Right atrium auricular region (tissue), 2 donors: ENCODE results near the gene RGS6. TPM values are rescaled to one million over a fixed set of nuclear protein-coding genes. Genes with fewer than 3 reads are reported as not detected.

Experiments used
- DNase-seq: peaks from one replicate; pipeline ENCODE4 v3.0.0-alpha.2; 2019; ENCODE audit warnings: low spot score
- H3K27ac ChIP-seq, 2 donors: fragments of 200-600 bp; sonication (generic); 1 replicate in 1 of 2; 2 replicates in 1 of 2; pipeline ENCODE4 v1.5.1; 2016 to 2019
- H3K27me3 ChIP-seq, 2 donors: fragments of 200-600 bp; sonication (generic); one replicate each; pipeline versions ENCODE4 v1.5.1 to v1.6.0; 2017 to 2019
- H3K36me3 ChIP-seq: fragments of 200-600 bp; sonication (generic); one replicate; pipeline ENCODE4 v1.5.1; 2016
- H3K4me1 ChIP-seq, 2 donors: fragments of 200-600 bp; sonication (generic); one replicate each; pipeline versions ENCODE4 v1.5.1 to v1.6.0; 2017 to 2019
- H3K4me3 ChIP-seq, 2 donors: fragments of 200-600 bp; sonication (generic); 1 replicate in 1 of 2; 2 replicates in 1 of 2; pipeline ENCODE4 v1.5.1; 2017 to 2019; ENCODE audit warnings: mild to moderate bottlenecking in 1 of 2, moderate library complexity in 1 of 2
- H3K9me3 ChIP-seq, 2 donors: fragments of 200-600 bp; sonication (generic); one replicate each; pipeline ENCODE4 v1.5.1; 2019
- total RNA-seq, 2 donors: library from RNA; depleted of rRNA; stranded (reverse); fragments of >200 nt; gene quantifications; one replicate each; pipeline ENCODE4 v1.1.0, GENCODE V29; 2016
- TF ChIP-seq, protein P1 (sequence below), 2 donors: fragments of 200-600 bp; sonication (generic); IDR thresholded peaks; one replicate each; pipeline ENCODE4 v1.5.1; 2019; ENCODE audit warnings: antibody characterized with exemption in 2 of 2

The RGS6 gene
- total RNA-seq, 2 donors from 2014 or later: 12.1 to 13.1 TPM

GRCh38 chr14:72129291-72129690 lies 197.1 kb downstream of the RGS6 start:
- Histone ChIP-seq H3K4me1 (peaks cover 0 to 8% of the 10 kb centered on the region in 2 donors), H3K36me3 (no peaks in the 10 kb centered on the region), H3K4me3 (no peak overlapping the region), H3K27me3 (no peaks in the 10 kb centered on the region), H3K27ac (peak overlapping the region in 1 of 2 donors; percentile 18), H3K9me3 (no peaks in the 10 kb centered on the region)
- DNase-seq: no peak
- TF ChIP-seq, protein P1, sequence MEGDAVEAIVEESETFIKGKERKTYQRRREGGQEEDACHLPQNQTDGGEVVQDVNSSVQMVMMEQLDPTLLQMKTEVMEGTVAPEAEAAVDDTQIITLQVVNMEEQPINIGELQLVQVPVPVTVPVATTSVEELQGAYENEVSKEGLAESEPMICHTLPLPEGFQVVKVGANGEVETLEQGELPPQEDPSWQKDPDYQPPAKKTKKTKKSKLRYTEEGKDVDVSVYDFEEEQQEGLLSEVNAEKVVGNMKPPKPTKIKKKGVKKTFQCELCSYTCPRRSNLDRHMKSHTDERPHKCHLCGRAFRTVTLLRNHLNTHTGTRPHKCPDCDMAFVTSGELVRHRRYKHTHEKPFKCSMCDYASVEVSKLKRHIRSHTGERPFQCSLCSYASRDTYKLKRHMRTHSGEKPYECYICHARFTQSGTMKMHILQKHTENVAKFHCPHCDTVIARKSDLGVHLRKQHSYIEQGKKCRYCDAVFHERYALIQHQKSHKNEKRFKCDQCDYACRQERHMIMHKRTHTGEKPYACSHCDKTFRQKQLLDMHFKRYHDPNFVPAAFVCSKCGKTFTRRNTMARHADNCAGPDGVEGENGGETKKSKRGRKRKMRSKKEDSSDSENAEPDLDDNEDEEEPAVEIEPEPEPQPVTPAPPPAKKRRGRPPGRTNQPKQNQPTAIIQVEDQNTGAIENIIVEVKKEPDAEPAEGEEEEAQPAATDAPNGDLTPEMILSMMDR (IDR thresholded peaks at IDR 0.05): no peak

DNA sequence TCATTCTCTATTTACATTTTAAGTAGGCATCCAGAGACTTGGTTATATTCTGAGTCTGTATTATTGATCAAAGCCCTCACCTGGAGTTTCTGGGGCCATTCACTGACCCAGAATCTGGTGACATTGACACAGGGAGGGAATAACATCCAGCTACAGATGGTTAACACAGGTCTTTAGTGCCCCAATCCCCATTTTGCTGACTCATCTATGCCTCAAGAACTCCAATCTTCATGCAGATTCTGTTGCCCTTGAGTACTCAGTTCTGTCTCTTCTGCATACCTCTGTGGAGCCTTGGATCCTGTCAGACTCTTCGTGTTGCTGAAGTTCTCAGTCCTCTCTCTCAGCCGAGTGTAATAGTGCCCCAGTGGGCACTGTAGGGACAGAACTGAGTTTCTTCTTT lies 208.9 kb downstream of the RGS6 start:
- H3K36me3 ChIP-seq: no peaks in the 10 kb centered on the region
- no peak overlapping the region for H3K27ac ChIP-seq
- no peaks in the 10 kb centered on the region for H3K4me1 ChIP-seq
- H3K27me3 ChIP-seq: no peaks in the 10 kb centered on the region
- H3K9me3 ChIP-seq: no peaks in the 10 kb centered on the region
- no peak for DNase-seq
- TF ChIP-seq, protein P1 (IDR thresholded peaks at IDR 0.05): no peak
- H3K4me3 ChIP-seq: no peak overlapping the region

GRCh38 chr14:72142328-72142727 lies 210.1 kb downstream of the RGS6 start:
- no peak overlapping the region for H3K4me3 ChIP-seq
- H3K36me3 ChIP-seq: no peaks in the 10 kb centered on the region
- H3K4me1 ChIP-seq: no peaks in the 10 kb centered on the region
- no peak for DNase-seq
- TF ChIP-seq, protein P1 (IDR thresholded peaks at IDR 0.05): no peak
- H3K9me3 ChIP-seq: no peaks in the 10 kb centered on the region
- H3K27me3 ChIP-seq: no peaks in the 10 kb centered on the region
- no peak overlapping the region for H3K27ac ChIP-seq

GRCh38 chr14:72146241-72146640 lies 214.0 kb downstream of the RGS6 start:
- DNase-seq: no peak
- Histone ChIP-seq H3K36me3 (no peaks in the 10 kb centered on the region), H3K27ac (no peak overlapping the region), H3K9me3 (no peaks in the 10 kb centered on the region), H3K4me3 (no peak overlapping the region), H3K27me3 (no peaks in the 10 kb centered on the region), H3K4me1 (no peaks in the 10 kb centered on the region)
- TF ChIP-seq, protein P1 (IDR thresholded peaks at IDR 0.05): no peak

DNA sequence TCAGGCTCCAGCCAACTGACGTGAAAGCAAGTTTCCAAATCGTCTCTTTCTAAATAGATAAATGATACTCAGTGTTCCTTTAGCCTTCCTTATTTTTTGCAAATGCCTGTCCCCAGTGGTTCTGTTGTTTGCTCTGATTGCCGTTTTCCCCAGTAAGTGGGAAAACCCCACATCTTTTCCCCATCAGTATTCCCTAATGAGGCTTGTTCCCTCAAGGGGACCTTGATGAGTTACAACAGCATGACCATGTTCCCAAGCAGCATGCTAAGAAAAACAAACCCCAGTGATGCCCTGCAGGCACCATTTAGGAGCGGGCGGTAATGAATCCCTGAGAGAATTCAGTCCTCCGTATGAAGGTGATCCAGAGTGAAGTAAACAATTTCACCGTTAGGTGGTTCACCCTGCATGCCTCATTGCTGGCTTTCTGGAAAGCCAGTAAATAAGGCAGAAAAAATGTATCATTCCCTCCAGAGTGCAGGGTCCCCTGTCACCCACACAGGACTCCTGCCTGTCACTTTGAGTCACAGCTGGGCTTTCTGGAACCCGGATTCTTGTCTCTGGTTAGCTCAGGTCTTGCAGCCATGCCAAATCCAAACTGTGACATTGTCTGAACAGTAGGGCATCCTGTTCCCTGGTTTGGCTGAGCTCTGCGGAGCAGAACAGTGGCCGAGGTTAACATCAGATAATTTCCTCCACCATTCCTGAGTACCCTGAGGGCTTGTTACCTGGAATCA lies 222.6 kb downstream of the RGS6 start:
- Histone ChIP-seq H3K27ac (no peak overlapping the region), H3K27me3 (no peaks in the 10 kb centered on the region), H3K36me3 (no peaks in the 10 kb centered on the region), H3K4me3 (no peak overlapping the region), H3K4me1 (peaks cover 0 to 5% of the 10 kb centered on the region in 2 donors), H3K9me3 (peaks cover 0 to 6% of the 10 kb centered on the region in 2 donors)
- no peak for DNase-seq
- TF ChIP-seq, protein P1 (IDR thresholded peaks at IDR 0.05): no peak
